ENCODE results near the gene TMEM214.

TMEM214 gene

GRCh38 chr2:27024188-27024587, 8.6 kb upstream of the TMEM214 start:
- Histone ChIP-seq H3K9me3 (ENCODE audit: control insufficient read depth, low read length) (no peaks in the 10 kb centered on the region), H3K36me3 (ENCODE audit: control insufficient read depth, insufficient read depth, low read length) (peaks cover 5% of the 10 kb centered on the region), H3K4me3 (ENCODE audit: insufficient read depth, low read depth, low read length) (no peak overlapping the region), H3K27ac (ENCODE audit: insufficient read depth, low read depth, low read length, poor library complexity, severe bottlenecking) (no peak overlapping the region), H3K4me1 (ENCODE audit: control insufficient read depth, insufficient read depth, low read length) (peaks cover 3% of the 10 kb centered on the region), H3K27me3 (ENCODE audit: control insufficient read depth, insufficient read depth, low read length, poor library complexity, severe bottlenecking) (no peaks in the 10 kb centered on the region)
- WGBS, 2 experiments, result 65 to 71% methylated on average over 18 of the region's 18 CpGs

DNA sequence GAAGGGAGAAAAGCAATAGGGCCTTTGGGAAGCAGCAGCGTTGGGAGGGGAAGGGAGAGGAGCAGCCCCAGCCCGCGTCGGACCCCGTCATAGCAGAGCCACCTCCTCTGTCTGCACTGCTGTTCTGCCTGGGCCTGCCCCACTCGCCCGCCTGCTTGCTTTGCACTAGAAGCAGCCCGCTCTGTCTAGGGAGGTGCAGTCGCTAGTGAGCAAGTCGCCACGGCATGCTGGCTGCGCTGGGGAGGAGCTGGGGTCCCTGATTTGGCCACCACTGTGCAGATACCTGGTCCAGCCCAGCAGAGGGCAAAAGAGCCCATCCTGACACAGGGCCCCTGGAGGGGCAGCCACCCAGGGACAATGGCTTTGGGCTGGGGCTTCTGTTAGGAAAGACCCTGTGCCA, 8.0 kb upstream of the TMEM214 start:
- WGBS, 2 experiments, result 89 to 93% methylated on average over 12 of the region's 12 CpGs
- no peak overlapping the region for H3K27ac ChIP-seq (ENCODE audit: insufficient read depth, low read depth, low read length, poor library complexity, severe bottlenecking)

DNA sequence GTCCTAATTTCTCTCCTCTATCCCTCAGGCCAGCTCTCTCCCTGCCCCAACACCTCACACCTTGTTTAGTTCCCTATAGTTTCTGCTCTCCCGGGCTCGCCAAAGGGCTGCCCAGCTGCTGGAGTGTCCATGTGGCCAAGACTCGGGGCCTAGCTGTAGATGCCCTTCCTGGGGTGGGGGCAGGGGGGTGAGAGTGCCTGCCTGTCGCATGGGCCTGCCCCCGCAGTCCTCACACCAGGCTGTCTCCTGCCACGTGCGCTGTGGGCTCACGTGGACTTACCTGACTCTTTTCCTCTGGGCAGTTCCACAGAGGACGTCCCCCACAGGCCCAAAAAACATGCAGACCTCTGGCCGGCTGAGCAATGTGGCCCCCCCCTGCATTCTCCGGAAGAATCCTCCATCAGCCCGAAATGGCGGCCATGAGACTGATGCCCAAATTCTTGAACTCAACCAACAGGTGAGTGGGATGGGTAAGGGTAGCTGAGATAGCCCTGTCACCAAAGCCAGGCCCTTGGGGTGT, 7.4 kb upstream of the TMEM214 start:
- H3K36me3 ChIP-seq (ENCODE audit: control insufficient read depth, insufficient read depth, low read length), result peaks cover 5% of the 10 kb centered on the region
- no peak overlapping the region for H3K27ac ChIP-seq (ENCODE audit: insufficient read depth, low read depth, low read length, poor library complexity, severe bottlenecking)

More for the DNA sequence above, 8.0 kb upstream of the TMEM214 start:
- no peaks in the 10 kb centered on the region for H3K9me3 ChIP-seq (ENCODE audit: control insufficient read depth, low read length)
- peaks cover 5% of the 10 kb centered on the region for H3K36me3 ChIP-seq (ENCODE audit: control insufficient read depth, insufficient read depth, low read length)
- H3K4me1 ChIP-seq (ENCODE audit: control insufficient read depth, insufficient read depth, low read length), result peaks cover 3% of the 10 kb centered on the region
- H3K4me3 ChIP-seq (ENCODE audit: insufficient read depth, low read depth, low read length), result no peak overlapping the region
- no peaks in the 10 kb centered on the region for H3K27me3 ChIP-seq (ENCODE audit: control insufficient read depth, insufficient read depth, low read length, poor library complexity, severe bottlenecking)

DNA sequence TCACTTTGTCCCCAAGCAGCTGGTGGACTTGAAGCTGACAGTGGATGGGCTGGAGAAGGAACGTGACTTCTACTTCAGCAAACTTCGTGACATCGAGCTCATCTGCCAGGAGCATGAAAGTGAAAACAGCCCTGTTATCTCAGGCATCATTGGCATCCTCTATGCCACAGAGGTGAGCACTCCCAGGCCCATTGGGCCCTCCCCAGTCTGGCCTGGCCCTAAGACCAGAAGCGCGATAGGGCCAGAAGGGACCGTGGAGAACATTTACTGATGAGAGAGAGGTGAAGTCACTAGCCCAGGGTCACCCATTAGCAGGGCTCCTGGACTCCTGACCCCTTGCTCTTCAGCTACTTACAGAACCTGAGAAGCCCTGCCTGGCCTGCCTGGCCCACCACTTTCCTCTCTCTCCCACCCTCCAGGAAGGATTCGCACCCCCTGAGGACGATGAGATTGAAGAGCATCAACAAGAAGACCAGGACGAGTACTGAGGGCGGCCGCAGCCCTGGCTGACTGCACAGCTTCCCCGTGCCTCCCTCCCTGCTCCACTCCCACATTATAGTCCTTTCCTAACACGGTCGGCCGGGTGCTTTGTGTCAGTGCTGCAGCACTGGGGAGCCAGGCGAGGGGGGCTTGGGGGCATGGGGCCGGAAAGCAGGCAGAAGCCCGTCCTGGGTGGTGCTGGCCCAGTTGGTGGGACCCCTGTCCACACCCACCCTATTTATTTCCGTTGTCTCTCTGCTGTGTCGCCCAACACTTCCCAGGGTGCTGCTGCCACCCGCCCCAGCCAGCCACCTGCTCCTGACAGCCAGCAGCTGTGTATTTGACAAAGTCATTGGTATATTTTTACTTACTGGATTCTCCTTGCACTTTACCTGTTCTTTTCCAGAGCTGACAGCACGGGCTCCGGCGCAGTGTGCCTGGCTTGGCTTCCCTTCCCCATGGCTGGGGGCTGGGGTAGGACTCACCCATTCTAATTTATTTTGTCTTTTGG, 6.6 kb upstream of the TMEM214 start:
- Histone ChIP-seq H3K4me1 (ENCODE audit: control insufficient read depth, insufficient read depth, low read length) (no peaks in the 10 kb centered on the region), H3K27ac (ENCODE audit: insufficient read depth, low read depth, low read length, poor library complexity, severe bottlenecking) (no peak overlapping the region), H3K27me3 (ENCODE audit: control insufficient read depth, insufficient read depth, low read length, poor library complexity, severe bottlenecking) (no peaks in the 10 kb centered on the region), H3K4me3 (ENCODE audit: insufficient read depth, low read depth, low read length) (no peak overlapping the region), H3K36me3 (ENCODE audit: control insufficient read depth, insufficient read depth, low read length) (peaks cover 5% of the 10 kb centered on the region), H3K9me3 (ENCODE audit: control insufficient read depth, low read length) (no peaks in the 10 kb centered on the region)
- 94% methylated on average over 24 of the region's 24 CpGs for WGBS, 2 experiments

More for the DNA sequence above, 7.4 kb upstream of the TMEM214 start:
- Histone ChIP-seq H3K4me1 (ENCODE audit: control insufficient read depth, insufficient read depth, low read length) (peaks cover 3% of the 10 kb centered on the region), H3K9me3 (ENCODE audit: control insufficient read depth, low read length) (no peaks in the 10 kb centered on the region), H3K27me3 (ENCODE audit: control insufficient read depth, insufficient read depth, low read length, poor library complexity, severe bottlenecking) (no peaks in the 10 kb centered on the region), H3K4me3 (ENCODE audit: insufficient read depth, low read depth, low read length) (no peak overlapping the region)
- 93 to 96% methylated on average over 13 of the region's 13 CpGs for WGBS, 2 experiments

DNA sequence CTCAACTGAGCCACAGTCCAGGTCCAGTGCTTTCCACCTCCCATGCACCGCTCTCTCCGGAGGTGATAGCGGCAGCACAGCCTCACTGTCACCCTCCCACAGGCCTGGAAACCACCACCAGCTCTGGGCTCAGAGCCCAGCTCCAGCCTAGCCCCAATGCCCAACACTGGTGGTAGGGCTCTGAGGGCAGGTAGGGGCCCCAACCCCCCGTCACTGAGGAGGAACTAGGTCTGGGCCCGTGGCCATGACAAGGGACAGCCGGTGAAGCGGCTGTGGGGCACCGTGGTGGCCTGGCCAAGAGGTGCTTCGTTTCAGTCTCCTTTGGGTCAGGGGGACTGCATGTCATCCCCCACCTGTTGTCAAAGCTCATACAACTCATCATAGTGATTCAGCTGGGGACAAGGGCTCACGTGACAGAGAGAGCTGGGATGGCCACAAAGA, 5.5 kb upstream of the TMEM214 start:
- Histone ChIP-seq H3K4me1 (ENCODE audit: control insufficient read depth, insufficient read depth, low read length) (no peaks in the 10 kb centered on the region), H3K4me3 (ENCODE audit: insufficient read depth, low read depth, low read length) (no peak overlapping the region), H3K27me3 (ENCODE audit: control insufficient read depth, insufficient read depth, low read length, poor library complexity, severe bottlenecking) (no peaks in the 10 kb centered on the region), H3K27ac (ENCODE audit: insufficient read depth, low read depth, low read length, poor library complexity, severe bottlenecking) (no peak overlapping the region), H3K9me3 (ENCODE audit: control insufficient read depth, low read length) (no peaks in the 10 kb centered on the region), H3K36me3 (ENCODE audit: control insufficient read depth, insufficient read depth, low read length) (peaks cover 5% of the 10 kb centered on the region)
- 93 to 95% methylated on average over 10 of the region's 10 CpGs for whole genome bisulfite sequencing, 2 experiments

DNA sequence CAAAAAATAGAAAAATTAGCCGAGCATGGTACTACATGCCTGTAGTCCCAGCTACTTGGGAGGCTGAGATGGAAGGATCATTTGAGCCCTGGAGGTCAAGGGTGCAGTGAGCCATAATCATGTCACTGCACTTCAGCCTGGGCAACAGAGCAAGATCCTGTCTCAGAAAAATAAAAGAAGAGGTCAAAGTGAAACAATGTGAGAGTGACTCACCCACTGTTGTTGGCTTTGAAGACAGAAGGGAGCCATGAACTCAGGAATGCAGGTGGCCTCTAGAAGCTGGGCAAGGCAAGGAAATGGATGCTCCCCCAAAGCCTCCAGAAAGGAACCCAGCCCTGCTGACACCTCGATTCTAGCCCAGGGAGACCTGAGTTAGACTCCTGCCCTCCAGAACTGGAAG, 3.7 kb upstream of the TMEM214 start:
- WGBS, 2 experiments, result 92 to 94% methylated on average over 2 of the region's 2 CpGs
- peaks cover 6% of the 10 kb centered on the region for H3K4me1 ChIP-seq (ENCODE audit: control insufficient read depth, insufficient read depth, low read length)
- no peak overlapping the region for H3K27ac ChIP-seq (ENCODE audit: insufficient read depth, low read depth, low read length, poor library complexity, severe bottlenecking)
- peaks cover under 1% of the 10 kb centered on the region for H3K36me3 ChIP-seq (ENCODE audit: control insufficient read depth, insufficient read depth, low read length)
- H3K27me3 ChIP-seq (ENCODE audit: control insufficient read depth, insufficient read depth, low read length, poor library complexity, severe bottlenecking), result no peaks in the 10 kb centered on the region
- no peaks in the 10 kb centered on the region for H3K9me3 ChIP-seq (ENCODE audit: control insufficient read depth, low read length)
- no peak overlapping the region for H3K4me3 ChIP-seq (ENCODE audit: insufficient read depth, low read depth, low read length)

- peaks cover 9% of the 10 kb centered on the region for H3K4me1 ChIP-seq (ENCODE audit: control insufficient read depth, insufficient read depth, low read length)
Observed at GRCh38 chr2:27033253-27033852, 588 bp downstream of the TMEM214 start.

DNA sequence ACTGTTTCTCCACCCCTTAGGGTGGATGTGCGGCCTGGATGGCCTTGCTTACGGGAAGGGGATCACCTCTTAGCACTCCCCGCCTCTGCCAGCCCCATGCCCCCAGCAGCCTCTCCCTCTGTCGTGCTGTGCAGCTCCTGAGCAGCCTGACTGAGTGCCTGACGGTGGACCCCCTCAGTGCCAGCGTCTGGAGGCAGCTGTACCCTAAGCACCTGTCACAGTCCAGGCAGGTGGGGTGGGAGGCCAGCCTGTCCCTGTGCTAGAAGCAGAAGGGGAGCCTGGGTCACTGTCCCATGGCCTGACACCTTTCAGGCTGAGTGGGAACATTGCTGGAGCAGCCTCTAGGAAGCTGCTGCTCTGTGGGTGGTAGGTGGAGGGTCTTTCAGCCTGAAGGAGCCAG, 5.2 kb downstream of the TMEM214 start:
- 95 to 96% methylated on average over 6 of the region's 6 CpGs for WGBS, 2 experiments
- no peak overlapping the region for H3K4me3 ChIP-seq (ENCODE audit: insufficient read depth, low read depth, low read length)
- peaks cover 9% of the 10 kb centered on the region for H3K4me1 ChIP-seq (ENCODE audit: control insufficient read depth, insufficient read depth, low read length)
- H3K27ac ChIP-seq (ENCODE audit: insufficient read depth, low read depth, low read length, poor library complexity, severe bottlenecking), result no peak overlapping the region
- H3K36me3 ChIP-seq (ENCODE audit: control insufficient read depth, insufficient read depth, low read length), result peaks cover 42% of the 10 kb centered on the region
- H3K9me3 ChIP-seq (ENCODE audit: control insufficient read depth, low read length), result no peaks in the 10 kb centered on the region
- H3K27me3 ChIP-seq (ENCODE audit: control insufficient read depth, insufficient read depth, low read length, poor library complexity, severe bottlenecking), result no peaks in the 10 kb centered on the region

More at GRCh38 chr2:27033253-27033852, 588 bp downstream of the TMEM214 start:
- H3K9me3 ChIP-seq (ENCODE audit: control insufficient read depth, low read length), result no peaks in the 10 kb centered on the region
- no peaks in the 10 kb centered on the region for H3K27me3 ChIP-seq (ENCODE audit: control insufficient read depth, insufficient read depth, low read length, poor library complexity, severe bottlenecking)
- H3K36me3 ChIP-seq (ENCODE audit: control insufficient read depth, insufficient read depth, low read length), result peaks cover 30% of the 10 kb centered on the region
- H3K27ac ChIP-seq (ENCODE audit: insufficient read depth, low read depth, low read length, poor library complexity, severe bottlenecking), result no peak overlapping the region
- 24 to 27% methylated on average over 11 of the region's 11 CpGs for WGBS, 2 experiments
- H3K4me3 ChIP-seq (ENCODE audit: insufficient read depth, low read depth, low read length), result peak overlapping the region; percentile 75

- 91 to 93% methylated on average over 17 of the region's 17 CpGs for WGBS, 2 experiments
- Histone ChIP-seq H3K27me3 (ENCODE audit: control insufficient read depth, insufficient read depth, low read length, poor library complexity, severe bottlenecking) (no peaks in the 10 kb centered on the region), H3K4me3 (ENCODE audit: insufficient read depth, low read depth, low read length) (no peak overlapping the region), H3K36me3 (ENCODE audit: control insufficient read depth, insufficient read depth, low read length) (peaks cover 42% of the 10 kb centered on the region), H3K4me1 (ENCODE audit: control insufficient read depth, insufficient read depth, low read length) (peaks cover 5% of the 10 kb centered on the region), H3K27ac (ENCODE audit: insufficient read depth, low read depth, low read length, poor library complexity, severe bottlenecking) (no peak overlapping the region), H3K9me3 (ENCODE audit: control insufficient read depth, low read length) (no peaks in the 10 kb centered on the region)
Observed at GRCh38 chr2:27038631-27039339, 6.0 kb downstream of the TMEM214 start.
